Right renal cortex interstitium (tissue), 3 donors: ENCODE measurements around the gene PTPRG. TPM values are rescaled to one million over a fixed set of nuclear protein-coding genes. Genes with fewer than 3 reads are reported as not detected.

Experiments used
- DNase-seq, 3 donors: peaks; one replicate each; pipeline ENCODE4 v3.0.0-alpha.2; 2013; ENCODE audit warnings: low read depth in 3 of 3, low spot score in 2 of 3
- polyA plus RNA-seq, 3 donors: library from polyadenylated mRNA; unstranded; fragments of 120-200 nt; gene quantifications; one replicate each; pipeline ENCODE4 v1.2.1, GENCODE V29; 2013; ENCODE audit not compliant: insufficient read length in 3 of 3

The PTPRG gene
- polyA plus RNA-seq, 3 donors: 87.3 to 97.7 (median 93.7) TPM

DNA sequence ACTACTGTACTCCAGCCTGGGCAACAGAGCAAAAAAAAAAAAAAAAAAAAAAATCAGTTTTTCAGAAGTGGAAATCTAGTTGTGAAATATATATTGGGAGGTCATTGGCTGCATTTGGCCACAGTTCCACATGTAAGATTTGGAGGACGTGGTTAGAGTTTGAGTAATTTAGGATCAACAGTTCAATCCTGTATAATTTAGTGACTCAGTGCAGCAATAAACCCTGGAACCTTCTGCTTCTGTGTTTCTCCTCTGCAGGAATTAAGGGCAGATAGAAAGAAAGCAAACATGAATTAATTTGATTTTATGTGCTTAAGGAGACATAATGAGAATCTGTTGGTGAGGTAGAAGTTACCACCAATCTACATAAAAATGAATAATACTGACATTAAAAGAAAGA, 347.0 kb downstream of the PTPRG start:
- no peak for DNase-seq

DNA sequence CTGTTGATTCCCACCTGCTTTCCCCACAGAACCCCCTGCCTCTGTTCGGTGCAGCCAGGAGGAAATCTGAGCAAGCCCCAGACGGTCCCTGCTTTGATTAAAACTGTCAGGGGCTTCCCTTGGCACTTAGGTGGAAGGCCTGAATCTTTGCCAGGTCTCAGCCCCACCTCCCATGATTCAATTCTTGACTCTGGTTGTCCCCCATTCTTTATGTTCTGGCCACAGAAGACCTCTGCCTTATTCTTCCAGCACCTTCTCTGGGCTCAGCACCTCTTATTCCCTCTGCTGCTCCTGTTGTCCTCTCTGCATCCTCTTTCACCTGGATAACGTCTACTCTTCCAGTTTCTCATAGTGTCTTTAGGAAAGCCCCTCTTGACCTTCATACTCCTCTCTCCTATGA, 349.4 kb downstream of the PTPRG start:
- DNase-seq: no peak

DNA sequence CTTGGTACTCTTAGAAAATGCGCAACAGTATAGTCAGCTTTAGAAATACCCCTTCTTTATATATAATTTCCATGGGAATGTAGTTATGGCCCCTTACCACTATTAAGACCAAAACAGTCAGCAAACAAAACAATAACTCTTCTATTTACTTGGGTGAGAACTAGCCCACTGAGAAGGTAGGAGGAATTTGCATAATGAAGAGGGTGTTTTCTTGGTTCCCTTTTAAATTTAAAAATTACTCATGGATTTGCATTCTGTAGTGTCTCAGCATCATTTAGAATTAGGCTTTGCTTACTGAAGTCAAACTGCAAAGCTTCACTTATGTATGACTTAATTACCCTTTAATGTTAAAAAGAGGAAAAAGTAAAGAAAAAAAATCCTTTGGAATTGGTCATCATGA, 350.8 kb downstream of the PTPRG start:
- DNase-seq: no peak

DNA sequence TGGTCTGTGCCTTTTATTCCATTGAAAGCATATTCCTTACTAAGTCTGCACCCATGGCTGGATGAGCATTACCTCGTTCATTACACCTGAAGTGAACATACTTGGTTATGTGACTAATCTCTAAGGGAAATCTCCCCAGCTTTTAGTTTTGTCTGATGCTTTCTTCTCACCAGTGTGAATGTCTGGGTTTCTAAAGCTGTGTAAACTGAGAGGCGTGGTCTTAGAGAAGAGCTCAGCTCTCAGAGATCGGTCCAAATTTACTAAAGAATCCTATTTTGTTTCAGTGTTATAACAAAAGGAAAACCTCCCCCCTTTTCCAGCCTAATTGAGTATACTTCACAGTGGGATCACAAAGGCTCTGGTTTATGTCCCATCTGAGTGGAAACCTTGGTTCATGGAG, 352.3 kb downstream of the PTPRG start:
- DNase-seq: no peak

- DNase-seq: no peak
Observed at GRCh38 chr3:61914276-61914675, 352.9 kb downstream of the PTPRG start.

DNA sequence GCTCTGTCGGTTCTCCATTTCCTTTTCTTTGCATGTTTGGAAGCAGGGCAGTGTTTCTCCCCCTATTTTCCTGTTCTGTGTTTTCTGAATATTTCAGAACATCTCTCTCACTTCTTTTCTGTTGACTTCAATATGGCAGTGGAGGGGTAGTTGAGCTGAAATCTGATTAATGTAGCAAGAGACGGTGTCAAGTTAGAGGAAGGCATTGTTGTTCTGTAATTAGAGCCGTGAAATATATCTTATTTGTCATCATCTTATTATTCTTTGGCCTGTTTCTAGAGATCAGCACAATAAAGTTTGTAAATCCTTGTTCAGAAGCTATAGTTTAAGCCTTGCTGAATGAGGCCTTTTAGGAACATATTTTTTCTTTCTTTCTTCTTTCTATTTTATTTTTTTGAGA, 353.9 kb downstream of the PTPRG start:
- DNase-seq: no peak

- no peak for DNase-seq
Observed at GRCh38 chr3:61919371-61919770, 358.0 kb downstream of the PTPRG start.

DNA sequence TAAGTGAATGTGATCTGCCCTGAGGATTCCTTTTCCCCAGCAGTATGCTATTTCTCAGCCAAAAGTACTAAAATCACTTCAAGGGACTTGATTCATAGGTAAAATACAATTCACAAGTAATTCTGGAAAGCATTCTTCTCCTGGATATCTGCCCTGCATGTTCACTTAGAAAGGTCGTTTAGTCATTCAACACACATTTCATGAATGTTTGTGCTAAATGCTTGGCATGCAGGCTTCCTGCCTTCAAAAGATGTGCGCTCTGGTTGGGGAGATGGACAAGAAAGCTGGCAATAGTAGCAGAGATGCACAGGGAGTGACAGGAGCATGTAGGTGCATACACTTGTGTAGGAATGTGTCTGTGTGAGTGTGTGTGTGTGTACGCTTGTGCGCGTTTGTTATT, 360.7 kb downstream of the PTPRG start:
- DNase-seq: no peak

DNA sequence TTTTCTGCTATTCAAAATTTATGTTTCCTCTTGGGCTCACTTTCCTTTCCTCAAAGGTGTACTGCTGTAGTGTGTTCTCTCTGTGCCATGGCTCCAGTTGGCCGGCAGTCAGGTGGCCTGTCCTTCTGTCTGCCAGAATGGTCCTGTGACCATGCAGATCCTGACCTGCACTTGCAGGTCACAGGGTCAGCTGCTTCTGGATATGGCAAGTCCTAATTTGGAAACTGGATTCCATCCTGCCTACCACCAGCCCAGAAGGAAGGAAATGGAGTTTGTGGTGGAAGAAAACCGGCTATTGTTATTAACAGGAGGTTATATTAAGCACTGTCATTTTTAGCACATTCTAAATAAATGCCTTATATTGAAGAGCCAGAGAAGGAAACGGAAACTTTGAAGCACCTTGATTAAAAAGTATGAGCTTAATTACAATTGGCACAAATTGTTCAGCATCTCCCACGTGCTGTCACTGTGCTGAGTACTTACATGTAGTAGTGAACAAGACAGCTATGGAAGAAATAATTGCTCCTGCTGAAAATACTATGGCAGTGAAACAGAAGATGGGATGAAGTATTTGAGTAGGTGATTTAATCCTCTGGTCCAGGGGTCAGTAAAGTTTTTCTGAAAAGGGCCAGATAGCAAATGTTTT, 362.8 kb downstream of the PTPRG start:
- DNase-seq: no peak

DNA sequence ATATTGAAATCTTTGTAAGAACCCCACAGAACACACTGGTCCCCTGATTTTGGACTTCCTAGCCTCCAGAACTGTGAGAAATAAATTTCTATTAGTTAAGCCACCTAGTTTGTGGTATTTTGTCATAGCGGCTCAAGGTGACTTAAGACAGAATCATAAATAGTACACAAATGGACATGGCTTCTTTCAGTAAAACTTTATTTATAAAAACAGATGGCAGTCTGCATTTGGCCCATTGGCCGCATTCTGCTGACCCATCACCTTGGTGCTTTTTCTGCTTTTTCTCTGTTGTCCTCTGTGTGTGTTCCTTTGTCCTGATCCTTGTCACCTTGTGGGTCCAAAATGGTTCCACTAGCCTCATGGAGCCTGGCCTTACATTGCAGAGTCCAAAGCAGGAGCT, 363.6 kb downstream of the PTPRG start:
- DNase-seq: no peak

GRCh38 chr3:61925721-61926120, 364.4 kb downstream of the PTPRG start:
- DNase-seq: no peak

DNA sequence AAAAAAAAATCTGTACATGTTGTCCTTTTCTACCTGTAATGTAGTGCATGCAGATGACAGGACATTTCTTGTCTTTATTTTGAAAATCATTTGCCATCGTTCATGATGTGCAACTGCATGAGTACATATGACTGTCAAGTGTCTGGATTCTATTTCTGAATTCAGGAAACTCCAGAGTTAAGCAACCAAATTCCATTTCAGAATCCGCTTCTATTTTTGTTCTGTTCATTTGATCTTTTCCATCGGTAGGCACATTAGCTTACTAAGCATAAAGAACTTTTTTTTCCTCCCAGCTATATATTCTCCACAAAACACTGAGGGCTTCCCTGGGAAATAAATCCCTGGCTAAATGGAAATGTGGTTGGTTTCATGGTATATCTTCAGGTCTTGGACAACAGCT, 365.6 kb downstream of the PTPRG start:
- no peak for DNase-seq

DNA sequence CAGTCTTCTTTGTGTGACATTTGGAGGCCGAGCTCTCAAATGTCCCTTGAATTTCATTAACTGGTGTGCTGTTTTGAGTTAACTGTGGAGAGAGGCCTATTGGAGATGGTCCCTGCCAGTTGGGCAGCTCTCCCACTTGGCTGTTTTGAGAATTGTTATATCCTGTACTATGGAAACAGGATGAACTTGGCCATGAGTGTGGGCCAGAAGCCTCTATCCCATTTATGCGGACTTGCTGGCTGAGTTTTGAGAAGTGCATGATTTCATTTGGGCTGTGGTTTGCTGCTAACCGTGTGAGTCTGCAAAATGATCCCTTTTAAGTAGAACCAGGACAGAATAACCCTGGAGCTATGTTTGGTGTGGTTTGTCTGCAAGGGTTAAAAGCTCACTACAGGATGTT, 366.0 kb downstream of the PTPRG start:
- DNase-seq: no peak

DNA sequence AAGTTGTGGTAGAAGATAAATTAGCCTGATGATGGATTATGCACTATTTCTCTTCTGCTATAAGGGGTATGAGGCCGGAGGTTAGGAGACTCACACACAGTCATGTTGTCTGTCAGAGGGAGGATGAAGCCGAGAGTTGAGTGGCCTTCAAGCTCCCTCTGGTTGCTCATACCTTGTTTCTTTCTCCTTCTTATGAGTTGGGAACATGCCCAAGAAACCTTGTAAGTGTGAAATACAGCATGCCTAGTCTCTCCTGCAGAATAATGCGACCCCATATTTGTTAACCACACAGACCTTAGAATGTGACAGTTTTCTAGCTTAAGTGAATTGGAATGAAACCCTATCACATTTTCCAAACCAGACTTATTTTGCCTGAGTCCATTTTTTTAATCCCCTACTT, 366.7 kb downstream of the PTPRG start:
- no peak for DNase-seq

DNA sequence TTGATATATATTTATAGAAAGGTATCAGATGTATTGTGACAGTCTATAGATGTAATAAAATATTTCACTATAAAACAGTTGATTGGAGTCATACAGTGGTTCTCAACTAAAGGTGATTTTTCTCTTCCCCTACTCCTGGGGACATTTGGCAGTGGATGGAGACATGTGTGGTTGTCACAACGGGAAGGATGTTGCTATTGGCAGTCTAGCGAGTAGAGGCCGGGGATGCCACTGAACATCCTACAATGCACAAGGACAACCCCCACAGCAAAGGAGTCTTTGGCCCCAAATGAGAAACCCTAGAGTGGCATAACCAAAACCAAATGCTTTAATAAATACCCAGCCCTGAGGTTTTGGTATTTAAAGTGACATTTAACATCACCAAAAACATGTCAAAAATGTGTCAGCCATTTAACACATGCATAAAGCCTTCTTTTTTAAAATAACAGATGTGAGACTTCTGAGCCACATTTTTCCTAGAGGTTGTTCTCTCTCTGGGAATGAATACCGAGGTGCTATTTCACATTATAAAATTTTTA, 367.5 kb downstream of the PTPRG start:
- no peak for DNase-seq

- DNase-seq: no peak
Observed at GRCh38 chr3:61929617-61930016, 368.2 kb downstream of the PTPRG start.

DNA sequence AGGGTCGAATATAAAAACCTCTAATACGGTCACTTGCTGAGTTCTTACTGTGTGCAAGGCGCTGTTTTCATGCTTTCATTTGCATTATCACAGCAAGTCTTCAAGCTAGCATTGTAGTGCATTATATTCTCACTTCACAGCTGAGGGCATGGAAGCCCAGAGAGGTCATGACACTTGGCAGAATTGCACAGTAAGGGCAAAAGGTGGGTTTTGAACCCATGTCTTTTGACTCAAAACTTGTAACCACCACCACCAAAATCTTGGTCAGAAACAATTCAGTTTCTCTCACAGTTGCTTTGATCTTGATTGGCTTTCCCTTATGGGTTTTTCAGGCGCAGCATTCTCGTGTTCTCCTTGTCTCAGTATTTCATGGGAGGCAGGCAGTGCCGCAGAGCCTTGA, 371.1 kb downstream of the PTPRG start:
- no peak for DNase-seq

- DNase-seq: no peak
Observed at GRCh38 chr3:61933798-61934504, 372.6 kb downstream of the PTPRG start.

DNA sequence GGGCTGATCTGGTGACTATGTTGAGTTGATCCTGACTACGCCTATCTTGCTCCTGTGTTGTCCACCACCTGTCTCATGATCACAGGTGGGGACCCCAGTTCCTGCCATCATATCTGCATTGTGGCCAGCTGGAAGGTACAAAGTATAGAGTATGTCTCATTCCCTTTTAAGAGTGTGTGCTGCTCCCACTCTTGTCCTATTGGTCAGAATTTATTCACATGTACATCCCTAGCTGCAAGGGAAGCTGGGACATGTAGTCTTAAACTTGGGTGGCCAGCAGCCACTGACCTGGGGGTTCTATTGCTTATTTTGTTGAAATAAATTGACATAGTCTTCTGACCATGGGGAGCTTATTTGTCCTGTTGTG, 373.1 kb downstream of the PTPRG start:
- DNase-seq: no peak

DNA sequence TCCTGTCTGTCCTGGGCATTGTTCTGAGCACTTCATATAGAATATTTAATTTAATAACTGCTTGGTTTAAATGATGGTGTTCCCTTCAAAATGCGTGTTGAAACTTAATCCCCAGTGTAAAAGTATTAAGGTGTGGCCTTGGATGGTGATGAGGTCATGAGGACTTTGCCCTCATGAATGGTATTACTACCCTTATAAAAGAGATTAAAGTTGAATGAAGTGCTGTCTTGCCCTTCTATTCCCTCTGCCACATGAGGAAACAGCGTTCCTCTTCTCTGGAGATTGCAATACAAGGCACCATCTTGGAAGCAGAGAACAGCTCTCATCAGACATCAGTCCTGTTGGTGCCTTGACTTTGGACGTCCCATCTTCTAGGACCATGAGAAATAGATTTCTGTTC, 374.4 kb downstream of the PTPRG start:
- no peak for DNase-seq

DNA sequence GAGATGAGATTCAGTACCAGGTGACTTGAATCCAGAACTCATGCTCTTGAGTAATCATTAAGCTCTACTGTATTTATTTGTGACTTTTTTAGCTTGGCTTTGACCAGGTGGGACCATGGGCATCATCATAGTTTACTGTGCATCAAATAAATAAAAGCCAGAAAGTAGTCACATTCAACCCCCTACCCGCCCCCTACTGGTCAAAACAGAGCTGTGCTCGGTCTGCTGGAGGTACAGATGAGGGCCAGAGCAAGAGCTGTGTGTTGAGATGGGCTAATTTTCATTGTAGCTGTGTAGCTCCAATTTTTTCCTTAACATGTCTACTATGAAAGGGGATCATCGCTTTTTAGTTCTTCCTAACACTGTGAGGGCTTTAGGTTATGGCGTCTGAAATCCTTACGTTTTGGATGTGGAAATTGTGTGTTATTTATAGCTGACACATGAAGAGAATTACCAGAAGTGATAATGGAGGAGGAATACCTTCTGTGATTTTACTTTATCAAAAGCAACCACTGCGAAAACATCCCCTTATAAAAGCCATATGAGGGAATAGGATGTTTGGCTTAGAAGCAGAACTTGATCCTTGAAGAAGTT, 375.1 kb downstream of the PTPRG start:
- no peak for DNase-seq

GRCh38 chr3:61937477-61937876, 376.1 kb downstream of the PTPRG start:
- no peak for DNase-seq
